Right lobe of liver (tissue), 4 donors: ENCODE results near the gene CST8.

Experiments used
- POLR2A ChIP-seq: fragments of 450-650 bp; IDR thresholded peaks from one replicate; pipeline ENCODE4 v1.6.1; 2017; ENCODE audit warnings: antibody characterized with exemption, mild to moderate bottlenecking
- TF ChIP-seq, protein P1 (sequence below), 4 donors: fragments of 200-600 bp in 3 of 4; fragments of 450-650 bp in 1 of 4; IDR thresholded peaks; one replicate each; pipeline versions ENCODE4 v1.5.1 to v1.8.0; 2016 to 2022; ENCODE audit warnings: antibody characterized with exemption in 4 of 4, mild to moderate bottlenecking in 2 of 4
- donor health status: DM: no; HTN: no; CAD: no.
- donor health status: DM: no; HTN: no; CAD: no.
- donor health status: DM: no; HTN: yes; CAD: no.

DNA sequence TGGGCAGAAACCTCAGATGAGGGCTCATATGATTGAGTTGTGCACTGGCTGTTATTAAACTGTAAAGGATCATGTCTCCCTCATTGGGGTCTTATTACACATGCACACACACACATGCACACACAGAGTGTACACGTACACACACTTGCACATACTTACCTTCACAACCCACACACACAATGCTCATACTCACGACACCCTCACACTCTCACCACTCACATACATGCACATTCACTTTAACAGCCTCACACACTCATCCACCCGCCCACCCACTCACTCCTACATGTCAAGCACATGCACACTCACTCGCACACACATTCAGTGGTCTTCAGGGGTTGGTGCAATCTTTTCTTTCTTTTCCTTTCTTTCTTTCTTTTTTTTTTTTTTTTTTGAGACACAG lies 46.1 kb upstream of the CST8 start:
- TF ChIP-seq, protein P1, sequence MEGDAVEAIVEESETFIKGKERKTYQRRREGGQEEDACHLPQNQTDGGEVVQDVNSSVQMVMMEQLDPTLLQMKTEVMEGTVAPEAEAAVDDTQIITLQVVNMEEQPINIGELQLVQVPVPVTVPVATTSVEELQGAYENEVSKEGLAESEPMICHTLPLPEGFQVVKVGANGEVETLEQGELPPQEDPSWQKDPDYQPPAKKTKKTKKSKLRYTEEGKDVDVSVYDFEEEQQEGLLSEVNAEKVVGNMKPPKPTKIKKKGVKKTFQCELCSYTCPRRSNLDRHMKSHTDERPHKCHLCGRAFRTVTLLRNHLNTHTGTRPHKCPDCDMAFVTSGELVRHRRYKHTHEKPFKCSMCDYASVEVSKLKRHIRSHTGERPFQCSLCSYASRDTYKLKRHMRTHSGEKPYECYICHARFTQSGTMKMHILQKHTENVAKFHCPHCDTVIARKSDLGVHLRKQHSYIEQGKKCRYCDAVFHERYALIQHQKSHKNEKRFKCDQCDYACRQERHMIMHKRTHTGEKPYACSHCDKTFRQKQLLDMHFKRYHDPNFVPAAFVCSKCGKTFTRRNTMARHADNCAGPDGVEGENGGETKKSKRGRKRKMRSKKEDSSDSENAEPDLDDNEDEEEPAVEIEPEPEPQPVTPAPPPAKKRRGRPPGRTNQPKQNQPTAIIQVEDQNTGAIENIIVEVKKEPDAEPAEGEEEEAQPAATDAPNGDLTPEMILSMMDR (IDR thresholded peaks at IDR 0.05), result no peak
- TF ChIP-seq POLR2A, result no peak
